SH-SY5Y (cell line): ENCODE data around the gene TRMT44.

Source experiments
- GATA2 ChIP-seq: IDR thresholded peaks from 2 replicates; pipeline ENCODE4 v1.6.1; 2011; ENCODE audit warnings: mild to moderate bottlenecking, low read depth, low read length
- GATA3 ChIP-seq: IDR thresholded peaks from 2 replicates; pipeline ENCODE4 v1.6.1; 2011; ENCODE audit warnings: low read depth, mild to moderate bottlenecking, low read length, moderate library complexity

DNA sequence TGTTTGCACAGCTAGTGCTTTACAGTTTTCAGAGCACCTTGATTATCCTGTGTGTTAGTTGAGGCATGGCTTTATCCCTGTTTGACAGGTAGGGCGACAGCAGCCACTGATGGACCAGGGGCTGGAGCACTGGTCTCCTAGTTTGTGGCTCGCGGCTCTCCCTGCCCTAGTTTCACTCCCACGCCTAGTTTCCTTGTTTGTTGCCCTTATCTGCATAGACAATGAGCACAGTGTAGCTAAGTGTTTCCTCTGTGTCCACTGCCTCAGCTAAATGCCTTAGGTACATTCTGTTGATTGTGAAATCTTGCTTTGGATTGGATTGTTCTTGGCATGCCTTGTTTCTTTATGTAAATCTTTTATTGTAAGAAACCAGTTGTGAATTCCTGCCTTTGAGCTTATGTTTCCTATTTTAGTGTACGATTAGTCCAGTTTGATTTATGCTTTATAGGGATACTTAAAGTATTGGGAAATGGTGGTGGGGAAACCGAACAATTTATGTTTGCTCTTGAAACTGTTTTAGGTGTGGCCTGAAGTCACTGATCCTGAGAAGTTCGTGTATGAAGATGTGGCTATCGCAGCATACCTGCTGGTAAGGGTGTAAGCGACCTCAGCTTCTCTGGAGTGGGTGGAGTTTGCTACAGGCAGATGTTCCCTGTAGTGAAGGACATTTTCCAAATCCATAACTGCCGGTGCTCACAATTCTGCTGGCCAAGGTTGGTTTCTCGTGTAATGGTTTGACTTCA is 11.0 kb downstream of the TRMT44 start:
- TF ChIP-seq GATA3 (no peak), GATA2 (no peak)
